ENCODE measurements around the gene MGARP.

Gene MGARP

DNA sequence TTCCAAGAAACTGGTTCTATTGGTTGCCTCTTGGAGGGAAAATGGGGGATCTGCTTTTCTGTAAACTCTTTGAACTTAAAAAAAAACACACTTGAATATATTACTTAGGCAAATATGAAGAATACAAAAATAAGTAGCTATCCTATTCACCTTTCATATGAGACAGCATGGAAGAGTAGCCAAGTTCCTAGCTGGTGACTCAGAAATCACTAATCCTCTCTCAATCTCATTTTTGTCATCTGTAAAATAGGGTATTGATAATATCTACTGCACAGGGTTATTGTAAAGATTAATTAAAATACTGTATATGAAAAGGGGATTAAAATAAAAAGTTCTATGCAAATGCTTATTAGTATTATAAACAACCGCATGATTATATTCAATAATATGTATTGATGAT, 12.7 kb downstream of the MGARP start:
- peak overlapping the region; percentile 70 for H3K9ac ChIP-seq (ENCODE audit: low read length)
- TF ChIP-seq CTCF (IDR thresholded peaks at IDR 0.05; ENCODE audit: low read length) (no peak), EZH2 (IDR thresholded peaks at IDR 0.05; ENCODE audit: borderline replicate concordance, low read length) (no peak)
- no peaks in the 10 kb centered on the region for H3K9me2 ChIP-seq (ENCODE audit: low read depth, low read length)
- peak overlapping the region; percentile 63 for H3K4me3 ChIP-seq (ENCODE audit: low read depth, low read length, poor library complexity, severe bottlenecking)
- no peaks in the 10 kb centered on the region for H3F3A ChIP-seq (ENCODE audit: insufficient read depth, low read length)
- peak overlapping the region; percentile 79; the same call in 1 of the 2 replicates for H2AFZ ChIP-seq (ENCODE audit: low read length)
- peak overlapping the region; percentile 75 for H3K4me2 ChIP-seq (ENCODE audit: low read length)
- no peaks in the 10 kb centered on the region for H3K9me3 ChIP-seq (ENCODE audit: low read length)
- H3K27me3 ChIP-seq (ENCODE audit: insufficient read depth, low read length): no peaks in the 10 kb centered on the region
- peak overlapping the region; percentile 86 for H3K27ac ChIP-seq (ENCODE audit: low read depth, low read length, poor library complexity, severe bottlenecking)
- no peaks in the 10 kb centered on the region for H4K20me1 ChIP-seq (ENCODE audit: insufficient read depth, low read length)
- peaks cover 26% of the 10 kb centered on the region for H3K4me1 ChIP-seq (ENCODE audit: insufficient read depth, low read length, severe bottlenecking)
- H3K79me2 ChIP-seq (ENCODE audit: insufficient read depth, low read length): no peaks in the 10 kb centered on the region
- no peaks in the 10 kb centered on the region for H3K36me3 ChIP-seq (ENCODE audit: insufficient read depth, low read length)

DNA sequence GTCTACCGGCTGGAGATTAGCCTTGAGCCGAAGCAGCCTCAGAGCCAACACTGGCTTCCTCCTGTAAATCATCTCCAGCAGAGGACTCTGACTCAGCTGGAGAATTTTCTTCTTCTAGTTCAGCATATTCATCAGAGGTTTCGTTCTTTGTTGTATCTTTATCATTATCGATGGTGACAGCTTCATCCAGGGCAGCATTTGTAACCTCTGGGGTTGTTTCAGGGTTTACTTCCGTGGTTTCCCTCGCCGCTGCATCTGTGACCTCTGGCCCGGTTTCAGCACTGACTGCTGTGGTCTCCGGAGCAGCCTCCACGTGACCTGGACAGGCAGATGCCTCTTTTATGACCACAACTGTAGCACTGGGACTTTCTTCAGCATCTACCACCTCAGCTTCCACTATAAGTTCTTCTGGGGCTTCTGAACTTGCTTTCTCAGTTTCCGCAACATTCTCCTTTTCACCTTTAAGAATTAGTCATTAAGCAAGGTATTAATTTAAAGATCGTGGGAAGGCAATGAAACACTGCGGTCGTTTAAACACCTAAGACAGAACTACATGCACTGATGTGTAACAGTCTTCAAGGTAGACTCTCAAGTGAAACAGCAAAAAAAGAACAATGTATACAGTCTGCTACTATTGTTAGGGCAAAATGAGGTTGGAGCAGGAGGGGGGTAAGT, 13.3 kb downstream of the MGARP start:
- Histone ChIP-seq H3K4me2 (ENCODE audit: low read length) (peak overlapping the region; percentile 75), H3K9ac (ENCODE audit: low read length) (peak overlapping the region; percentile 70), H3K36me3 (ENCODE audit: insufficient read depth, low read length) (no peaks in the 10 kb centered on the region), H3F3A (ENCODE audit: insufficient read depth, low read length) (no peaks in the 10 kb centered on the region), H4K20me1 (ENCODE audit: insufficient read depth, low read length) (no peaks in the 10 kb centered on the region), H2AFZ (ENCODE audit: low read length) (peak overlapping the region; percentile 85), H3K79me2 (ENCODE audit: insufficient read depth, low read length) (no peaks in the 10 kb centered on the region), H3K4me1 (ENCODE audit: insufficient read depth, low read length, severe bottlenecking) (peaks cover 26% of the 10 kb centered on the region), H3K9me3 (ENCODE audit: low read length) (no peaks in the 10 kb centered on the region), H3K9me2 (ENCODE audit: low read depth, low read length) (no peaks in the 10 kb centered on the region), H3K27me3 (ENCODE audit: insufficient read depth, low read length) (no peaks in the 10 kb centered on the region), H3K4me3 (ENCODE audit: low read depth, low read length, poor library complexity, severe bottlenecking) (peak overlapping the region; percentile 63), H3K27ac (ENCODE audit: low read depth, low read length, poor library complexity, severe bottlenecking) (peak overlapping the region; percentile 86)
- no peak for TF ChIP-seq EZH2 (IDR thresholded peaks at IDR 0.05; ENCODE audit: borderline replicate concordance, low read length)

DNA sequence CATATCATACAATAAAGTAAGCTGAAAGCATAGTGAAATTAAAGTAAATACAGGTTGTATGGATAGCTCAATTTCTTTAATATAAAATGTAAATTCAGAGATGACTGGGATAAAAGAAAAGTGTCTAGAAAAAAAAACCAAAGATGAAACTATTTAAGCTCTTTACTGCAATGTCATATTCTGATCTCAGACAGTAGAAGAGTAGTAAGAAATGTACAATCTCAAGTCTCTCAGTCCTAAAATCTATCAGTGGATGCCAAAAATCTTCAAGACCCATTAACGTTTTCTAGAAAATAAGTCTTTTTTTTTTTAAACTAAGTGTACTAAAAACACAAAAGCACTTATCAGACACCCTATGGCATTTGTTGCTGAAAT, 13.8 kb downstream of the MGARP start:
- Histone ChIP-seq H3K9me3 (ENCODE audit: low read length) (no peaks in the 10 kb centered on the region), H3K9me2 (ENCODE audit: low read depth, low read length) (no peaks in the 10 kb centered on the region), H3K79me2 (ENCODE audit: insufficient read depth, low read length) (no peaks in the 10 kb centered on the region), H3K4me2 (ENCODE audit: low read length) (peak overlapping the region; percentile 75), H2AFZ (ENCODE audit: low read length) (peak overlapping the region; percentile 85), H3K27ac (ENCODE audit: low read depth, low read length, poor library complexity, severe bottlenecking) (peak overlapping the region; percentile 86), H3K36me3 (ENCODE audit: insufficient read depth, low read length) (no peaks in the 10 kb centered on the region), H3K4me1 (ENCODE audit: insufficient read depth, low read length, severe bottlenecking) (peaks cover 26% of the 10 kb centered on the region), H4K20me1 (ENCODE audit: insufficient read depth, low read length) (no peaks in the 10 kb centered on the region), H3K4me3 (ENCODE audit: low read depth, low read length, poor library complexity, severe bottlenecking) (peak overlapping the region; percentile 63), H3F3A (ENCODE audit: insufficient read depth, low read length) (no peaks in the 10 kb centered on the region), H3K9ac (ENCODE audit: low read length) (peak overlapping the region; percentile 70), H3K27me3 (ENCODE audit: insufficient read depth, low read length) (no peaks in the 10 kb centered on the region)
- no peak for TF ChIP-seq CTCF (IDR thresholded peaks at IDR 0.05; ENCODE audit: low read length)
- TF ChIP-seq EZH2 (IDR thresholded peaks at IDR 0.05; ENCODE audit: borderline replicate concordance, low read length): no peak

- Histone ChIP-seq H3K4me1 (ENCODE audit: insufficient read depth, low read length, severe bottlenecking) (peaks cover 26% of the 10 kb centered on the region), H3K36me3 (ENCODE audit: insufficient read depth, low read length) (no peaks in the 10 kb centered on the region), H2AFZ (ENCODE audit: low read length) (no peak overlapping the region; the same call in 1 of the 2 replicates), H3K27me3 (ENCODE audit: insufficient read depth, low read length) (no peaks in the 10 kb centered on the region), H3K27ac (ENCODE audit: low read depth, low read length, poor library complexity, severe bottlenecking) (peak overlapping the region; percentile 86), H3K9ac (ENCODE audit: low read length) (peak overlapping the region; percentile 70), H3K9me2 (ENCODE audit: low read depth, low read length) (no peaks in the 10 kb centered on the region), H3K9me3 (ENCODE audit: low read length) (no peaks in the 10 kb centered on the region), H3F3A (ENCODE audit: insufficient read depth, low read length) (no peaks in the 10 kb centered on the region), H3K4me3 (ENCODE audit: low read depth, low read length, poor library complexity, severe bottlenecking) (peak overlapping the region; percentile 63), H3K4me2 (ENCODE audit: low read length) (peak overlapping the region; percentile 75), H3K79me2 (ENCODE audit: insufficient read depth, low read length) (no peaks in the 10 kb centered on the region), H4K20me1 (ENCODE audit: insufficient read depth, low read length) (no peaks in the 10 kb centered on the region)
- TF ChIP-seq EZH2 (IDR thresholded peaks at IDR 0.05; ENCODE audit: borderline replicate concordance, low read length): no peak
- TF ChIP-seq CTCF (IDR thresholded peaks at IDR 0.05; ENCODE audit: low read length): no peak
Observed at GRCh38 chr4:139265654-139266053, 14.4 kb downstream of the MGARP start.
